ENCODE measurements around the gene ZDHHC14. TPM values are rescaled to one million over a fixed set of nuclear protein-coding genes. Genes with fewer than 3 reads are reported as not detected.

ZDHHC14 gene
- total and polyA plus RNA-seq, 9 donors, result 4.9 to 16.4 (median 5.9) TPM

- TF ChIP-seq EP300 (IDR thresholded peaks at IDR 0.05), result no peak
- no peak for TF ChIP-seq CTCF (IDR thresholded peaks at IDR 0.05)
- TF ChIP-seq POLR2A (IDR thresholded peaks at IDR 0.05), result no peak
- Histone ChIP-seq H3K36me3 (no peaks in the 10 kb centered on the region), H3K27ac (no peak overlapping the region), H3K27me3 (no peaks in the 10 kb centered on the region), H3K4me1 (ENCODE audit: insufficient read depth) (no peaks in the 10 kb centered on the region), H3K4me3 (no peak overlapping the region), H3K9me3 (no peaks in the 10 kb centered on the region)
- WGBS, 3 donors, result 94 to 98% (median 97%) methylated on average over 3 of the region's 3 CpGs
- no peak for DNase-seq
- intact Hi-C loops (cut with DNase I), result no loop called here
These were observed 111.8 kb downstream of the ZDHHC14 start for GRCh38 chr6:157492741-157493140.

GRCh38 chr6:157493173-157493572 lies 112.2 kb downstream of the ZDHHC14 start:
- Histone ChIP-seq H3K4me3 (no peak overlapping the region), H3K27ac (no peak overlapping the region), H3K9me3 (no peaks in the 10 kb centered on the region), H3K36me3 (no peaks in the 10 kb centered on the region), H3K27me3 (no peaks in the 10 kb centered on the region), H3K4me1 (ENCODE audit: insufficient read depth) (no peaks in the 10 kb centered on the region)
- DNase-seq, result no peak
- TF ChIP-seq POLR2A (IDR thresholded peaks at IDR 0.05) (no peak), CTCF (IDR thresholded peaks at IDR 0.05) (no peak), EP300 (IDR thresholded peaks at IDR 0.05) (no peak)
- intact Hi-C loops (cut with DNase I), result no loop called here
- 91 to 93% (median 92%) methylated on average over 11 of the region's 11 CpGs for WGBS, 3 donors

- Histone ChIP-seq H3K27ac (no peak overlapping the region), H3K4me3 (no peak overlapping the region), H3K9me3 (no peaks in the 10 kb centered on the region), H3K27me3 (no peaks in the 10 kb centered on the region), H3K36me3 (no peaks in the 10 kb centered on the region), H3K4me1 (ENCODE audit: insufficient read depth) (no peaks in the 10 kb centered on the region)
- WGBS, 3 donors, result 92 to 97% (median 96%) methylated on average over 10 of the region's 10 CpGs
- intact Hi-C loops (cut with DNase I), result no loop called here
- no peak for DNase-seq
- TF ChIP-seq POLR2A (IDR thresholded peaks at IDR 0.05) (no peak), EP300 (IDR thresholded peaks at IDR 0.05) (no peak), CTCF (IDR thresholded peaks at IDR 0.05) (no peak)
These were observed 112.6 kb downstream of the ZDHHC14 start for GRCh38 chr6:157493576-157493975.

- Histone ChIP-seq H3K27me3 (no peaks in the 10 kb centered on the region), H3K4me1 (ENCODE audit: insufficient read depth) (no peaks in the 10 kb centered on the region), H3K36me3 (no peaks in the 10 kb centered on the region), H3K9me3 (no peaks in the 10 kb centered on the region), H3K4me3 (no peak overlapping the region), H3K27ac (no peak overlapping the region)
- no peak for TF ChIP-seq POLR2A (IDR thresholded peaks at IDR 0.05)
- no peak for TF ChIP-seq EP300 (IDR thresholded peaks at IDR 0.05)
- TF ChIP-seq CTCF (IDR thresholded peaks at IDR 0.05), result no peak
- DNase-seq, result no peak
- WGBS, 3 donors, result 83 to 86% (median 85%) methylated on average over 6 of the region's 6 CpGs
- intact Hi-C loops (cut with DNase I), result no loop called here
These were observed 113.2 kb downstream of the ZDHHC14 start for GRCh38 chr6:157494132-157494710.

Data from ovary (tissue), 9 donors.